PFSK-1 (cell line): Measurements from ENCODE around the gene TMEM273.

Experiments used
- FOXP2 ChIP-seq: optimal IDR thresholded peaks from 2 replicates; pipeline ENCODE3; 2011; ENCODE audit warnings: borderline replicate concordance, control low read depth, inconsistent platforms; ENCODE audit not compliant: insufficient read depth; ENCODE audit errors: extremely low read length, extremely low read depth
- POLR2AphosphoS5 ChIP-seq: IDR thresholded peaks from 2 replicates; pipeline ENCODE4 v1.6.1; 2012; ENCODE audit warnings: low read depth, mild to moderate bottlenecking, control low read depth, low read length, moderate library complexity
- REST ChIP-seq, 2 experiments: IDR thresholded peaks; 2 replicates each; pipeline versions ENCODE4 v1.6.1 to v1.8.0; 2011 to 2012; ENCODE audit warnings: low read depth in 2 of 2, low read length in 2 of 2, control low read depth in 1 of 2, inconsistent platforms in 1 of 2, mild to moderate bottlenecking in 1 of 2, moderate library complexity in 1 of 2; ENCODE audit not compliant: insufficient read depth in 1 of 2
- SIN3A ChIP-seq: IDR thresholded peaks from 2 replicates; pipeline ENCODE4 v1.6.1; 2012; ENCODE audit warnings: mild to moderate bottlenecking, low read length, moderate library complexity, borderline replicate concordance; ENCODE audit not compliant: insufficient read depth
- TAF1 ChIP-seq: IDR thresholded peaks from 2 replicates; pipeline ENCODE4 v1.6.1; 2012; ENCODE audit warnings: low read length, control low read depth, borderline replicate concordance; ENCODE audit not compliant: insufficient read depth

GRCh38 chr10:49158915-49159314 is 29.3 kb downstream of the TMEM273 start:
- TF ChIP-seq POLR2AphosphoS5, result no peak
- no peak for TF ChIP-seq TAF1
- no peak for TF ChIP-seq REST (IDR thresholded peaks at IDR 0.05; ENCODE audit: insufficient read depth in 1 of 2, low read depth in 2 of 2, low read length in 2 of 2)
- no peak for TF ChIP-seq SIN3A
- no peak for TF ChIP-seq FOXP2
